CD4-positive, alpha-beta memory T cell (primary cell): Measurements from ENCODE around the gene WNT2. TPM values are rescaled to one million over a fixed set of nuclear protein-coding genes. Genes with fewer than 3 reads are reported as not detected.

Source experiments
- CTCF ChIA-PET: fragments of 350-600 bp; sonication (Branson Sonifier 250); formaldehyde crosslinking; loops from one replicate; lab custom pipeline; 2021; ENCODE audit warnings: inconsistent platforms; ENCODE audit not compliant: partially characterized antibody; lab: Charles Lee
- POLR2A ChIA-PET: fragments of 350-600 bp; sonication (Branson Sonifier 250); formaldehyde crosslinking; loops from one replicate; lab custom pipeline; 2021; ENCODE audit not compliant: partially characterized antibody; lab: Charles Lee
- DNase-seq, 5 donors: peaks; one replicate each; pipeline versions ENCODE4 v3.0.0 to v3.0.0-alpha.2; 2020 to 2022; ENCODE audit warnings: mixed read lengths in 1 of 5
- H3K27ac ChIP-seq: one replicate; pipeline ENCODE4 v1.7.0; 2013; ENCODE audit warnings: low read depth, low read length
- H3K27me3 ChIP-seq: 2 replicates; pipeline ENCODE4 v1.7.0; 2013; ENCODE audit warnings: mild to moderate bottlenecking, low read length, moderate library complexity; ENCODE audit not compliant: insufficient read depth
- H3K36me3 ChIP-seq: 2 replicates; pipeline ENCODE4 v1.7.0; 2013; ENCODE audit warnings: mild to moderate bottlenecking, low read length, moderate library complexity; ENCODE audit not compliant: insufficient read depth
- H3K4me1 ChIP-seq: 2 replicates; pipeline ENCODE4 v1.7.0; 2013; ENCODE audit warnings: mild to moderate bottlenecking, low read length, moderate library complexity; ENCODE audit not compliant: insufficient read depth
- H3K4me3 ChIP-seq, 2 donors: one replicate each; pipeline ENCODE4 v1.7.0; 2013; ENCODE audit warnings: low read length in 2 of 2, mild to moderate bottlenecking in 1 of 2
- H3K9me3 ChIP-seq, 2 donors: one replicate each; pipeline ENCODE4 v1.7.0; 2013; ENCODE audit warnings: low read length in 2 of 2, control low read depth in 1 of 2; ENCODE audit not compliant: control insufficient read depth in 1 of 2
- H3K27ac Mint-ChIP-seq, 7 donors: one replicate each; pipeline ENCODE4 v1.8.0; 2020 to 2021; ENCODE audit warnings: mixed read lengths in 7 of 7, mild to moderate bottlenecking in 6 of 7, inconsistent platforms in 3 of 7, moderate library complexity in 3 of 7
- H3K27me3 Mint-ChIP-seq, 2 donors: one replicate each; pipeline ENCODE4 v1.8.0; 2020 to 2021; ENCODE audit warnings: mixed read lengths in 2 of 2
- H3K36me3 Mint-ChIP-seq, 2 donors: one replicate each; pipeline ENCODE4 v1.8.0; 2020 to 2021; ENCODE audit warnings: mixed read lengths in 2 of 2, inconsistent platforms in 1 of 2, mild to moderate bottlenecking in 1 of 2
- H3K4me1 Mint-ChIP-seq, 4 donors: one replicate each; pipeline ENCODE4 v1.8.0; 2020 to 2021; ENCODE audit warnings: mixed read lengths in 4 of 4, mild to moderate bottlenecking in 1 of 4
- H3K4me3 Mint-ChIP-seq, 8 donors: one replicate each; pipeline ENCODE4 v1.8.0; 2020 to 2021; ENCODE audit warnings: mixed read lengths in 8 of 8, mild to moderate bottlenecking in 7 of 8, moderate library complexity in 6 of 8, inconsistent platforms in 3 of 8
- H3K9me3 Mint-ChIP-seq, 8 donors: one replicate each; pipeline ENCODE4 v1.8.0; 2020 to 2021; ENCODE audit warnings: mixed read lengths in 8 of 8, mild to moderate bottlenecking in 5 of 8, inconsistent platforms in 3 of 8, moderate library complexity in 1 of 8
- intact Hi-C: fragments of 100-400 bp; cut with micrococcal nuclease; formaldehyde crosslinking; loops from one replicate; pipeline ENCODE4 v1.15.1; 2023
- polyA plus RNA-seq, 2 donors: library from polyadenylated mRNA; unstranded; fragments of 300-500 nt; fragmentation: Illumina TruSeq; gene quantifications; one replicate each; pipeline ENCODE4 v1.2.3, GENCODE V29; 2021
- total RNA-seq, 2 experiments: library from RNA; stranded (reverse); gene quantifications; one replicate each; pipeline ENCODE4 v1.2.3, GENCODE V29; 2021

Gene WNT2
- total and polyA plus RNA-seq, 4 experiments from 2014 or later = not detected

- ChIA-PET CTCF (no interaction called here), POLR2A (no interaction called here)
- Histone ChIP-seq H3K36me3 (no peaks in the 10 kb centered on the region), H3K4me3 (no peak overlapping the region), H3K27ac (no peak overlapping the region), H3K4me1 (no peaks in the 10 kb centered on the region), H3K9me3 (no peaks in the 10 kb centered on the region), H3K27me3 (peaks cover 4% of the 10 kb centered on the region)
- Mint-ChIP-seq H3K4me3 (no peak overlapping the region), H3K9me3 (no peaks in the 10 kb centered on the region), H3K27ac (no peak overlapping the region), H3K36me3 (no peaks in the 10 kb centered on the region), H3K4me1 (no peaks in the 10 kb centered on the region), H3K27me3 (peaks cover 2 to 9% of the 10 kb centered on the region in 2 donors)
- no peak for DNase-seq
- intact Hi-C loops = no loop called here
Measured at GRCh38 chr7:117273814-117274225, 49.0 kb downstream of the WNT2 start.

- intact Hi-C loops = no loop called here
- Histone ChIP-seq H3K9me3 (no peaks in the 10 kb centered on the region), H3K4me3 (no peak overlapping the region), H3K36me3 (no peaks in the 10 kb centered on the region), H3K4me1 (no peaks in the 10 kb centered on the region), H3K27me3 (peaks cover 4% of the 10 kb centered on the region), H3K27ac (no peak overlapping the region)
- Mint-ChIP-seq H3K27ac (no peak overlapping the region), H3K9me3 (peaks cover 0 to 2% (median 0%) of the 10 kb centered on the region in 8 donors), H3K27me3 (peaks cover 2 to 9% of the 10 kb centered on the region in 2 donors), H3K36me3 (no peaks in the 10 kb centered on the region), H3K4me1 (no peaks in the 10 kb centered on the region), H3K4me3 (no peak overlapping the region)
- CTCF ChIA-PET = no interaction called here
- DNase-seq = no peak
- POLR2A ChIA-PET = no interaction called here
Measured at GRCh38 chr7:117273325-117273724, 49.5 kb downstream of the WNT2 start.

GRCh38 chr7:117272017-117272759 lies 50.7 kb downstream of the WNT2 start:
- DNase-seq = no peak
- H3K36me3 Mint-ChIP-seq = no peaks in the 10 kb centered on the region
- Histone ChIP-seq H3K27me3 (peaks cover 4% of the 10 kb centered on the region), H3K9me3 (no peaks in the 10 kb centered on the region), H3K36me3 (no peaks in the 10 kb centered on the region), H3K27ac (no peak overlapping the region), H3K4me1 (no peaks in the 10 kb centered on the region), H3K4me3 (no peak overlapping the region)
- peaks cover 0 to 9% (median 0%) of the 10 kb centered on the region in 8 donors for H3K9me3 Mint-ChIP-seq
- ChIA-PET POLR2A (no interaction called here), CTCF (no interaction called here)
- H3K4me1 Mint-ChIP-seq = no peaks in the 10 kb centered on the region
- peaks cover 2 to 9% of the 10 kb centered on the region in 2 donors for H3K27me3 Mint-ChIP-seq
- no peak overlapping the region for H3K27ac Mint-ChIP-seq
- H3K4me3 Mint-ChIP-seq = no peak overlapping the region
- intact Hi-C loops = no loop called here

GRCh38 chr7:117271566-117271965 lies 51.3 kb downstream of the WNT2 start:
- POLR2A ChIA-PET = no interaction called here

GRCh38 chr7:117270371-117270770 lies 52.5 kb downstream of the WNT2 start:
- no peak overlapping the region for H3K27ac ChIP-seq
- DNase-seq = no peak
- Mint-ChIP-seq H3K36me3 (no peaks in the 10 kb centered on the region), H3K4me3 (no peak overlapping the region), H3K9me3 (peaks cover 0 to 11% (median 0%) of the 10 kb centered on the region in 8 donors), H3K4me1 (no peaks in the 10 kb centered on the region), H3K27ac (no peak overlapping the region), H3K27me3 (peaks cover 2 to 8% of the 10 kb centered on the region in 2 donors)
- peaks cover 4% of the 10 kb centered on the region for H3K27me3 ChIP-seq
- intact Hi-C loops = no loop called here
- no peaks in the 10 kb centered on the region for H3K36me3 ChIP-seq
- no peaks in the 10 kb centered on the region for H3K4me1 ChIP-seq
- CTCF ChIA-PET = no interaction called here
- H3K9me3 ChIP-seq = no peaks in the 10 kb centered on the region
- H3K4me3 ChIP-seq = no peak overlapping the region
- POLR2A ChIA-PET = no interaction called here

More at GRCh38 chr7:117271566-117271965, 51.3 kb downstream of the WNT2 start:
- no peak overlapping the region for H3K4me3 ChIP-seq
- H3K9me3 Mint-ChIP-seq = peaks cover 0 to 11% (median 0%) of the 10 kb centered on the region in 8 donors
- no peaks in the 10 kb centered on the region for H3K4me1 ChIP-seq
- no peak overlapping the region for H3K27ac Mint-ChIP-seq
- DNase-seq = no peak
- CTCF ChIA-PET = no interaction called here
- no peaks in the 10 kb centered on the region for H3K4me1 Mint-ChIP-seq
- intact Hi-C loops = no loop called here
- no peak overlapping the region for H3K4me3 Mint-ChIP-seq
- no peaks in the 10 kb centered on the region for H3K36me3 Mint-ChIP-seq
- peaks cover 2 to 8% of the 10 kb centered on the region in 2 donors for H3K27me3 Mint-ChIP-seq
- no peak overlapping the region for H3K27ac ChIP-seq
- peaks cover 4% of the 10 kb centered on the region for H3K27me3 ChIP-seq
- no peaks in the 10 kb centered on the region for H3K9me3 ChIP-seq
- no peaks in the 10 kb centered on the region for H3K36me3 ChIP-seq

- intact Hi-C loops = no loop called here
- H3K9me3 Mint-ChIP-seq = peaks cover 0 to 11% (median 0%) of the 10 kb centered on the region in 8 donors
Measured at GRCh38 chr7:117269886-117270285, 53.0 kb downstream of the WNT2 start.

GRCh38 chr7:117269417-117269816 lies 53.4 kb downstream of the WNT2 start:
- H3K27me3 Mint-ChIP-seq = peaks cover 4% of the 10 kb centered on the region in 2 donors
- no peaks in the 10 kb centered on the region for H3K4me1 Mint-ChIP-seq
- Histone ChIP-seq H3K36me3 (no peaks in the 10 kb centered on the region), H3K9me3 (no peaks in the 10 kb centered on the region), H3K27me3 (no peaks in the 10 kb centered on the region), H3K4me1 (no peaks in the 10 kb centered on the region), H3K4me3 (no peak overlapping the region), H3K27ac (no peak overlapping the region)
- H3K4me3 Mint-ChIP-seq = no peak overlapping the region
- H3K9me3 Mint-ChIP-seq = peaks cover 0 to 11% (median 0%) of the 10 kb centered on the region in 8 donors
- intact Hi-C loops = no loop called here
- no peak overlapping the region for H3K27ac Mint-ChIP-seq
- no peak for DNase-seq
- CTCF ChIA-PET = no interaction called here
- POLR2A ChIA-PET = no interaction called here
- H3K36me3 Mint-ChIP-seq = no peaks in the 10 kb centered on the region

More at GRCh38 chr7:117269886-117270285, 53.0 kb downstream of the WNT2 start:
- H3K9me3 ChIP-seq = no peaks in the 10 kb centered on the region
- Mint-ChIP-seq H3K27ac (no peak overlapping the region), H3K4me1 (no peaks in the 10 kb centered on the region), H3K4me3 (no peak overlapping the region), H3K36me3 (no peaks in the 10 kb centered on the region), H3K27me3 (peaks cover 2 to 6% of the 10 kb centered on the region in 2 donors)
- ChIA-PET CTCF (no interaction called here), POLR2A (no interaction called here)
- no peak for DNase-seq
- no peaks in the 10 kb centered on the region for H3K36me3 ChIP-seq
- H3K4me1 ChIP-seq = no peaks in the 10 kb centered on the region
- H3K27me3 ChIP-seq = no peaks in the 10 kb centered on the region
- H3K4me3 ChIP-seq = no peak overlapping the region
- no peak overlapping the region for H3K27ac ChIP-seq
